ENCODE results near the gene OBSCN. TPM values are rescaled to one million over a fixed set of nuclear protein-coding genes. Genes with fewer than 3 reads are reported as not detected.

The OBSCN gene
- total and polyA plus RNA-seq, 11 donors, result 155 to 524 (median 354) TPM

GRCh38 chr1:228281631-228282328 lies 73.9 kb downstream of the OBSCN start:
- intact Hi-C loops (cut with DNase I), result no loop called here
- ATAC-seq, result peak in 1 of 4 donors; percentile 2

GRCh38 chr1:228282329-228283042 lies 74.6 kb downstream of the OBSCN start:
- DNase-seq (peak in 3 of 5 donors; percentile 25 to 78 (median 37)), ATAC-seq (peak; percentile 34 to 69 (median 55))
- peaks cover 0 to 7% (median 0%) of the 10 kb centered on the region in 12 donors for H3K4me1 ChIP-seq
- 75 to 85% (median 80%) methylated on average over 13 to 17 of the region's 17 CpGs for WGBS, 4 donors
- H3K27ac ChIP-seq, result peak overlapping the region in 2 of 12 donors; percentile 12 to 47
- intact Hi-C loops (cut with DNase I), result no loop called here
- peaks cover 0 to 95% (median 73%) of the 10 kb centered on the region in 9 donors for H3K36me3 ChIP-seq
- H3K9me3 ChIP-seq, result no peaks in the 10 kb centered on the region
- TF ChIP-seq POLR2A (IDR thresholded peaks at IDR 0.05) (no peak), CTCF (IDR thresholded peaks at IDR 0.05) (no peak)
- H3K4me3 ChIP-seq, result no peak overlapping the region
- no peaks in the 10 kb centered on the region for H3K27me3 ChIP-seq

More at GRCh38 chr1:228281631-228282328, 73.9 kb downstream of the OBSCN start:
- peak in 3 of 5 donors; percentile 14 to 25 (median 23) for DNase-seq
- Histone ChIP-seq H3K27ac (peak overlapping the region in 2 of 12 donors; percentile 12 to 47), H3K4me1 (peaks cover 0 to 8% (median under 1%) of the 10 kb centered on the region in 12 donors), H3K27me3 (no peaks in the 10 kb centered on the region), H3K9me3 (no peaks in the 10 kb centered on the region), H3K4me3 (no peak overlapping the region), H3K36me3 (peaks cover 0 to 95% (median 67%) of the 10 kb centered on the region in 9 donors)
- 88 to 91% (median 89%) methylated on average over 13 to 16 of the region's 16 CpGs for WGBS, 4 donors
- no peak for TF ChIP-seq CTCF (IDR thresholded peaks at IDR 0.05)
- TF ChIP-seq POLR2A (IDR thresholded peaks at IDR 0.05), result no peak

GRCh38 chr1:228283043-228283371 lies 75.2 kb downstream of the OBSCN start:
- Histone ChIP-seq H3K36me3 (peaks cover 0 to 96% (median 76%) of the 10 kb centered on the region in 9 donors), H3K27ac (peak overlapping the region in 2 of 12 donors; percentile 12 to 47), H3K4me3 (no peak overlapping the region), H3K9me3 (no peaks in the 10 kb centered on the region), H3K27me3 (no peaks in the 10 kb centered on the region), H3K4me1 (peaks cover 0 to 7% (median 0%) of the 10 kb centered on the region in 12 donors)
- TF ChIP-seq CTCF (IDR thresholded peaks at IDR 0.05), result no peak
- no peak for TF ChIP-seq POLR2A (IDR thresholded peaks at IDR 0.05)
- peak in 2 of 5 donors; percentile 22 to 36 for DNase-seq
- peak in 1 of 4 donors; percentile 5 for ATAC-seq
- 75 to 89% (median 85%) methylated on average over 10 to 22 of the region's 22 CpGs for WGBS, 4 donors
- intact Hi-C loops (cut with DNase I), result no loop called here

All from heart left ventricle (tissue), 16 donors.